GM12872 (cell line): Measurements from ENCODE around the gene FRMPD3.
A peak's percentile ranks its signal among the peaks of the same experiment; 100 is the strongest.

Experiments used
- TF ChIP-seq, protein P1 (sequence below): IDR thresholded peaks from 3 replicates; pipeline ENCODE4 v1.5.1; 2011; ENCODE audit warnings: low read depth, mild to moderate bottlenecking, low read length, moderate library complexity; ENCODE audit not compliant: insufficient read depth

The FRMPD3 gene

GRCh38 chrX:107454302-107454701 is 4.8 kb downstream of the FRMPD3 start:
- TF ChIP-seq, protein P1, sequence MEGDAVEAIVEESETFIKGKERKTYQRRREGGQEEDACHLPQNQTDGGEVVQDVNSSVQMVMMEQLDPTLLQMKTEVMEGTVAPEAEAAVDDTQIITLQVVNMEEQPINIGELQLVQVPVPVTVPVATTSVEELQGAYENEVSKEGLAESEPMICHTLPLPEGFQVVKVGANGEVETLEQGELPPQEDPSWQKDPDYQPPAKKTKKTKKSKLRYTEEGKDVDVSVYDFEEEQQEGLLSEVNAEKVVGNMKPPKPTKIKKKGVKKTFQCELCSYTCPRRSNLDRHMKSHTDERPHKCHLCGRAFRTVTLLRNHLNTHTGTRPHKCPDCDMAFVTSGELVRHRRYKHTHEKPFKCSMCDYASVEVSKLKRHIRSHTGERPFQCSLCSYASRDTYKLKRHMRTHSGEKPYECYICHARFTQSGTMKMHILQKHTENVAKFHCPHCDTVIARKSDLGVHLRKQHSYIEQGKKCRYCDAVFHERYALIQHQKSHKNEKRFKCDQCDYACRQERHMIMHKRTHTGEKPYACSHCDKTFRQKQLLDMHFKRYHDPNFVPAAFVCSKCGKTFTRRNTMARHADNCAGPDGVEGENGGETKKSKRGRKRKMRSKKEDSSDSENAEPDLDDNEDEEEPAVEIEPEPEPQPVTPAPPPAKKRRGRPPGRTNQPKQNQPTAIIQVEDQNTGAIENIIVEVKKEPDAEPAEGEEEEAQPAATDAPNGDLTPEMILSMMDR = no peak

DNA sequence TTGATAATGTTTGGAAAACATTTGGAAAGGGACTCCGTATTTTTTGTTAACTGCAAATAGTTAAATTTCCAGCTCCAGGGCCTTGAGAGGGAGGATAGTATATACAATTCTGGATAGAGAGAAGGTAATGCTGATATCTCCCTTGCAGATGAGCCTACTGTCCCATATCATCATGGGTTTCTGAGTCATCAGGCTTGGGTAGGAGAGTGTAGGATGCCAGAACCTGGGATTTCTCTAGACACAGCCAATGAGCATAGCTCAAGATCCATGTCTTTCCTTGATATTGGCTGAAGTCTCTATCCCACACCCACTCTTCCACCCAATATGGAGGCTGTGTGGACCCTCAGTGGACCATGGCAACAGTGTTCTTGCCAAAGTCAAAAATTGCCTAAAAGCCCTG is 7.8 kb downstream of the FRMPD3 start:
- TF ChIP-seq, protein P1 = no peak

GRCh38 chrX:107465932-107466620 is 16.6 kb downstream of the FRMPD3 start:
- TF ChIP-seq, protein P1 = no peak

DNA sequence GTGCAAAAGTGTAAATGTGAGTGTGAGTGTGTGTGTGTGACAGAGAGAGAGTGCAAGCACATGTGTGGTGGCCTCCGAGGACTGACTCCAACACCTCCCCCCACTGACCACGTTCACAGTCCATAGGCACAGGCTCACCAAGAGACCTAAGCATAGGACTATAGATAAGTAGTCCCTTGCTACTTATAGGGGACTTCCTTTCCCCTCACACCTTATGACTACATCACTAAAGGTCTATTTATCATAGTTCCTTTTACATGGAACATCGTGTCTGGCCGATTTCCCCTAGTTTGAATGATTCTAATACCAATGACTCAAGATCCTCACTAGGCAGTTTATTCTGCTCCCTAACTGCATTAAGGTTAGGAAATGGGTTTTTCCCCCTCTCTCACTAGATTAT is 17.8 kb downstream of the FRMPD3 start:
- TF ChIP-seq, protein P1 = no peak

GRCh38 chrX:107470198-107470597 is 20.7 kb downstream of the FRMPD3 start:
- TF ChIP-seq, protein P1 = no peak

- TF ChIP-seq, protein P1 = 0 out of 3 replicates have a peak, but pooled peaks have one; percentile 32
Measured at GRCh38 chrX:107470971-107471370, 21.5 kb downstream of the FRMPD3 start.

DNA sequence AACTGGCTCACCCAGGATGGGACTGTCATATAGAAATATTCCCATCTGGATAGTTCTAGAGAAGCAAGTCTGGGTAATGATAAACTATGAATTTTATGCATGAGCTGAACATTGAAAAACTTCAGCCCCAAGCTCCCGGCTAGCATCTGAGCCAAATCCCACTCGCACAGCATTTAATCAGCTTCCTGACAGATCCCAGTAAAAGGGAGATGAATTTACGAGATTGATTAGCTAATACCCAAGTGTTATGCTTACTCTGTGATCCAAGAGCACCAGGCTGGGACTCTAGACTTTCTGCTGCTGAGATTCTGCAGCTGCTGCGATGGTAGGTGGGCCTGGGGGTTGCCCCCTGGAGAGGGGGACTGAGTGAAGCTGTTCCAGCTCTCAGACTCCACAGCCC is 28.0 kb downstream of the FRMPD3 start:
- TF ChIP-seq, protein P1 = no peak

GRCh38 chrX:107480272-107480671 is 30.8 kb downstream of the FRMPD3 start:
- TF ChIP-seq, protein P1 = no peak
